ENCODE data around the gene DNASE1.
A peak's percentile ranks its signal among the peaks of the same experiment; 100 is the strongest.

Gene DNASE1

GRCh38 chr16:3661922-3662321, 7.4 kb downstream of the DNASE1 start:
- no peak for DNase-seq (ENCODE audit: low read depth in 2 of 2, low spot score in 1 of 2)

- DNase-seq (ENCODE audit: low read depth in 2 of 2, low spot score in 1 of 2), result no peak
Measured at GRCh38 chr16:3662601-3663000, 8.1 kb downstream of the DNASE1 start.

- DNase-seq (ENCODE audit: low read depth in 2 of 2, low spot score in 1 of 2), result no peak
Measured at GRCh38 chr16:3664187-3664896, 9.9 kb downstream of the DNASE1 start.

GRCh38 chr16:3665508-3665907, 11.0 kb downstream of the DNASE1 start:
- DNase-seq (ENCODE audit: low read depth in 2 of 2, low spot score in 1 of 2), result peak in 1 of 2 donors; percentile 29

- no peak for DNase-seq (ENCODE audit: low read depth in 2 of 2, low spot score in 1 of 2)
Measured at GRCh38 chr16:3668626-3669025, 14.1 kb downstream of the DNASE1 start.

DNA sequence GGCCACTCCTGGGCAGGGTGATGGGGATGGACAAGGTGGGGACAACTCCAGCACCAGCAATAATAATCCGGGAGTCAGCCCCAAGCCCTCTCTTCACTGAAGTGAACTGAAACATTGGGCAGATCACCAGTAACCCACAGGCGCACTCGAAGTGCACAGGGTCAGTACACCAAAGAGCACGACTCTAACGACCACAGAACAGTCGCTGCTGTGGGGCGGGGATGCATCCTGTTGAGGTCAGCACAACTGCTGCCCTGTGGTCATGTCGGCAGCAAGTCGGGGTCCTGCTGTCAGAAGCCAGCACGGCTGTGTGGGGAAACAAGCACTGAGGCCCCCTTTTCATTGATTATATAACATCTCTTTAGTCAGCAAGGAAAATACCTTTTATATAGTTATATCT, 14.6 kb downstream of the DNASE1 start:
- no peak for DNase-seq (ENCODE audit: low read depth in 2 of 2, low spot score in 1 of 2)

- DNase-seq (ENCODE audit: low read depth in 2 of 2, low spot score in 1 of 2), result no peak
Measured at GRCh38 chr16:3670711-3671110, 16.2 kb downstream of the DNASE1 start.

GRCh38 chr16:3671424-3671823, 16.9 kb downstream of the DNASE1 start:
- DNase-seq (ENCODE audit: low read depth in 2 of 2, low spot score in 1 of 2), result no peak

DNA sequence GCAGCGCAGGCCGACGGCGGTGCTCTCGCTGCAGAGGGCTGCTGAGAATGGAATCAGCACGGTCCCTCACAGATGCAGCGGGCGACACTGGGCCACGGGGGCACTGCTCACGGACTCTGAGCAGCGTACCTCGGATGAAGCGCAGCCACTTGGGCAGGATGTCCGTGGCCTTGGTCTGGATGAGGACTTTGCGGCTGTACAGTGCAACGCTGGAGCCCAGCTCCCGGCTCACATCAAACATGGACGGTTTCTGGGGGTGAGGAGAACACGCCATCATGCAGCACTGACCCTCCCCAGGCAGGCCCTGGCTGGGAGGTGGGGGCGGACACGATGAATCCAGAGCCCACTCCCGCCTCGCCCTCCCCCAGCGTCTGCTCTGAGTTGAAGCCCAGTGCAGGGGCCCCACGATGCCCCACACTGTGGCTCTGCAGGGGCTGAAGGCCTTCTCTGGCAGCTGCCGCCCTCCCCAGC, 18.1 kb downstream of the DNASE1 start:
- no peak for DNase-seq (ENCODE audit: low read depth in 2 of 2, low spot score in 1 of 2)

- no peak for DNase-seq (ENCODE audit: low read depth in 2 of 2, low spot score in 1 of 2)
Measured at GRCh38 chr16:3673201-3673600, 18.7 kb downstream of the DNASE1 start.

DNA sequence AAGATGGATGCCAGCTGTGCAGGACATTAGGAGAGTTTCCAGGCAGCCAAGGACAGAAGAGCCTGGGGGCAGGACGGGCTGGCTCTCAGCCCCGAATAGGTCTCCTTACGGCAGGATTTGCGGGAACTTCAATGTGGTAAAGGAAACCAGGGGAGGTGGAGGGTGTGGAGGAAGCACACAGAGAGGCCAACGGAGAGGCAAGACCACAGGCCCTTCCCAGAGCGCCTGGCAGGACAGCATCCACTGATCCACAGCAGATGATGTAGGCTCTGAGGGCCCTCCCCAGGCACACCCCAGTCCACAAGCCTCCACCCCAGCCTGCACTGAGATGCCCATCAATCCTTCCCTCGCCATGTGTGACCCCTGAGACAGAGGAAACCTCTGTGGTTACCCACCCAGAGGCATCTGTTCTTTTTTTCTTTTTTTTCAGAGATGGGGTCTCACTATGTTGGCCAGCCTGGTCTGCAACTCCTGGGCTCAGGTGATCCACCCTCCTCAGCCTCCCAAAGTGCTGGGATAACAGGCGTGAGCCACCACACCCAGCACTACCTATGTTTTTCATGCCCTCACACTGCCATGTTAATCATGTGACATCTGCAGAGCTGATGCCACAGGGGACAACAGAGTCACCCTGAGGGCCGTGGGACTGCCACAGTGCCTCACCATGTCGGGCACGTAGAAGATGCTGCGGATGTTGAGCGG, 19.3 kb downstream of the DNASE1 start:
- no peak for DNase-seq (ENCODE audit: low read depth in 2 of 2, low spot score in 1 of 2)

DNA sequence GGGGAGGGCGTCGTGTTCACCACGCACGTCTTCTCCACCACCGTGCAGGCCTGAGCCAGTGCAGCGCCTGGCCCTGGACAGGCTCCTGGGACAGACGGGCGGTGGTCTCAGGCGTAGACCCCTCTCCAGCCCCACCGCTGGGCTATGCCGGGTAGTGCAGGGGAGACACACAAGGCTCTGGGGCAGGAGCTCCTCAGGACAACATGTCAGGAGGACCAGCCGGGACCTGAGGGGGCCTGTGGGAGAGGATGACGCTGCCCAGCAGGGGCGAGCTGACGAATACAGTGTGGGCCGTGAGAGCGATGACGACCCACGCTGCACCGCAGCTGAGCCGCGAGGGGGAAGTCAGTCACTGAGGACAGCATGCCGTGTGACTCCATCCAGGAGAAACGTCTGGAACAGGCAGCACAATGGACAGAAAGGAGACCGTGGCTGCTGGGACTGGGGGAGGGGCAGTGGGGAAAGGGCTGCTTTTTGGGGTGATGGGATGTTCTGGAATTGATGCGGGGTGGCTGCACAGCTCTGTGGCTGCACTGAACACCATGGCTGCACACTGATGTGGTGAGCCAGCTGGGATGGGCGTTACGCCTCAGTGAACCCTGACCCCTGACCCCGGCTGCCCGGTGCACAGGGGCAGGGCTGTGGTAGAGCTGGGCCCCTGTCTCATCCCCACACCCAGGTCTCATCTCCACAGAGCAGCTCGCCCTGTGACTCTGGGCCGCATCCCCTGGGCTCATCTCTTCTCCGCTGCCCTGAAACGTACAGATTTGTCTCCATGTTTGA, 20.2 kb downstream of the DNASE1 start:
- DNase-seq (ENCODE audit: low read depth in 2 of 2, low spot score in 1 of 2), result no peak

- no peak for DNase-seq (ENCODE audit: low read depth in 2 of 2, low spot score in 1 of 2)
Measured at GRCh38 chr16:3675601-3676130, 21.2 kb downstream of the DNASE1 start.

DNA sequence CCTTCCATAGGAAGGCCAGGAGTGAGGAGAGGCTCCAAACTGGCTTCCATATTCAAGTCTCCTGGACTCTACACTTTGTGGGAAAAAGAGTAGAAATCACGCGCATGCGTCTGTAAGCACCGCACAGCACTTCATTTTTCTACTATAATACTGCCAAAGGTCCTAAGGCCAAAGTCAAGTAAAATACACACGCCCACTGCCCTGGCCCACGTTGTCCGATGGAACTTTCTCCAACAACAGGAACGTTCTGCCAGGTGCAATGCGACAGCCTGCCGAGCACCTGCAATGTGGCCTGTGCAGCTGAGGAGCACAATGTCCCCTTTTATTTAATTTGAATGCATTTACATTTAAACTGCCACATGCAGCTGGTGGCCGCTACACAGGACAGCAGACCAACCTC, 23.5 kb downstream of the DNASE1 start:
- no peak for DNase-seq (ENCODE audit: low read depth in 2 of 2, low spot score in 1 of 2)

DNA sequence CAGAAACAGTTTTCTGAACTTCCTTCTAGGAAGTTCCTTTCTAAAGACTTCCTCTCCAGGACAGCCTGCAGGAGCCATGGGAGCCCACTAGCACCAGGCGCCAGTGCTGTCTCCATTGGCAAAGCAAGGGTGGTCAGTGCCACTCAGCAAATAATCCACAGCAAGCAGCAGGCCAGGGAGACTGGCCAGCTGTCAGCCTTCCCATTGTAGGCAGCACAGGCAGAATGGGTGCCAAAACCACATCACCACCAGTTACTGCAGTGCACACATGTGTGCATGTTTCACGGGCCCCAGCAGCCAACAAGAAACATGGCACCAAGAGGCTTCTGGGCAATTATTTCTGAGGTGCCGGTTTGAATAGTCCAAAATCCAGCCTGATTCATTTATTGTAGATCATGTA, 26.7 kb downstream of the DNASE1 start:
- DNase-seq (ENCODE audit: low read depth in 2 of 2, low spot score in 1 of 2), result no peak

DNA sequence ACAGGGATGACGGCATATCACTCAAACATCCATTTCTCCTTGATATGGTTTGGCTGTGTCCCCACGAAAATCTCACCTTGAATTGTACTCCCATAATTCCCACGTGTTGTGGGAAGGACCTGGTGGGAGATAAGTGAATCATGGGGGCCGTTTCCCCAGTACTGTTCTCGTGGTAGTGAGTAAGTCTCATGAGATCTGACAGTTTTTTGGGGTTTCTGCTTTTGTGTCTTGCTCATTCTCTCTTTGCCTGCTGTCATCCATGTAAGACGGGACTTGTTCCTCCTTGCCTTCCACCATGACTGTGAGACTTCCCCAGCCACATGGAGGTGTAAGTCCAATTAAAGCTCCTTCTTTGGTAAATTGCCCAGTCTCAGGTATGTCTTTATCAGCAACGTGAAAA, 32.5 kb downstream of the DNASE1 start:
- DNase-seq (ENCODE audit: low read depth in 2 of 2, low spot score in 1 of 2), result no peak

DNA sequence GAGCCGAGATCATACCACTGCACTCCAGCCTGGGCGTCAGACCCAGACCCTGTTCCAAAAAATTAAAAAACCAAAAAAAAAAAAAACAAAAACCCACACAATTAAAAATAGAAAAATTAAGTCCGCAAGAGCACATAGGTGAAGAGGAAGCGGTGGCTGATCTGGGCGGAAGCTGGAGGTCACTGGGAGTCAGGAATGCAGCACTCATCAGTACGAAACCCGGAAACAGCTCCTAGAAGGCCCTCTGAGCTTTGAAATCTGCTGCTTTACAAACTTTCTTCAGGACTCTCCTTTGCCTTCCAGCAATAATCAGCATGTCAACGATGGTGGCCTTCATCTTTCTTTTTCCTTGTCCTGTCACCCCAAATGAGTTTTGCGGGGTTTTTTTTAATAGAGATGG, 33.3 kb downstream of the DNASE1 start:
- DNase-seq (ENCODE audit: low read depth in 2 of 2, low spot score in 1 of 2), result no peak

GRCh38 chr16:3689731-3690130, 35.2 kb downstream of the DNASE1 start:
- DNase-seq (ENCODE audit: low read depth in 2 of 2, low spot score in 1 of 2), result no peak

- DNase-seq (ENCODE audit: low read depth in 2 of 2, low spot score in 1 of 2), result peak; percentile 66 to 72
Measured at GRCh38 chr16:3690470-3690928, 36.0 kb downstream of the DNASE1 start.

DNA sequence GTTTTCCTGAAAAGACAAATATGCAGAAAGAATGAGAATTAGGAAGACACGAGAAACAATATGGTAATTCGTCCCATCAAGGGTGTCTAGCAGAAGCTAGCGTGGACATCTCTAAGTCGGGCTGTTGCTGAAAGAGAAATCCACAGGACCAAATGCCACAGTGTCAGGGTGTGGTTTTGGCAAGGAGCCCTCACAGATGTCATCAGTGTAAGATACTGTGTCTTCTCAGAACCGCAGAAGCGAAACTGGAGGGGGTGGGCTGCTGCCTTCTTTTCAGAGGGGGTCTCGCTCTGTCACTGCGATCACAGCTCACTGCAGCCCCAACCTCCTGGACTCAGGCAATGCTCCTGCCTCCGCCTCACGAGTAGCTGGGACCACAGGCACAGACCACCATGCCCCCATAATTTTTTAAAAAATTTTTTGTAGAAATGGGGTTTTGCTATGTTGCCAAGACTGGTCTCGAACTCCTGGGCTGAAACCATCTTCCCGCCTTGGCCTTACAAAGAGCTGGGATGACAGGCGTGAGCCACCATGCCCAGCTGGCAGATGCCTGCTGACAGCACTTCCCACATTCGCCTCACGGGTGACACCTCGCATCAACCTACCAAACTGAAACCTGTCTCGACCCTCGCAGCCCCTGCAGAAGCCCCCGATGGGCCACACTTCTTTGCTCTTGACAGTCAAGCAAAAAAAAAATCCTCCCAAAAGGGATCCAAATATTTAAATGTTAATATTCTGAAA, 36.7 kb downstream of the DNASE1 start:
- DNase-seq (ENCODE audit: low read depth in 2 of 2, low spot score in 1 of 2), result no peak

DNA sequence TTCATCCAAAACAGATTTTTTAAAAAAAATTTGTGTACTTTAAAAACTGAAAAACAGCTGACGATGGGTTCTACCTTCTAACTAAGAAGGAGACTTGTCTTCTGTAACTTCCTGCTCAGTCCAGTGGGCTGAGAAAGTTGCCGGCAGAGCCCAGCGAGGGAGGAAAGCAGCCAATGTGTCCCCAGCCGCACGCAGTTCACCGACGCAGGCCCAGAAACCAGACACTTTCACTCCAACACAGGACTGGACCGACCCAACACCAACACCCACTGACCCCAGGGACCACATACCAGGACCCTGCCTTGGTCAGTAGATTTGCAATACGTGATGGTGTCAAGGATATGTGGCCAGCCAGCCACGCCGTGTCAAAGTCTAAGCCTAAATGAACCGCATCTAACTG, 37.3 kb downstream of the DNASE1 start:
- no peak for DNase-seq (ENCODE audit: low read depth in 2 of 2, low spot score in 1 of 2)
